Breast epithelium (tissue), 4 donors: ENCODE data around the gene SCN10A. TPM values are rescaled to one million over a fixed set of nuclear protein-coding genes. Genes with fewer than 3 reads are reported as not detected.

ENCODE experiments used
- DNase-seq, 2 donors: peaks; one replicate each; pipeline ENCODE4 v3.0.0-alpha.2; 2019; ENCODE audit warnings: low spot score in 2 of 2
- H3K27ac ChIP-seq, 2 donors: fragments of 200-600 bp; sonication (generic) in 1 of 2; one replicate each; pipeline ENCODE4 v1.5.1; 2016 to 2019; ENCODE audit warnings: mild to moderate bottlenecking in 1 of 2
- H3K27me3 ChIP-seq, 2 donors: fragments of 200-600 bp; sonication (generic) in 1 of 2; one replicate each; pipeline versions ENCODE4 v1.5.1 to v1.6.0; 2017 to 2019; ENCODE audit warnings: control low read depth in 1 of 2, mild to moderate bottlenecking in 1 of 2
- H3K36me3 ChIP-seq: fragments of 200-600 bp; one replicate; pipeline ENCODE4 v1.5.1; 2019
- H3K4me1 ChIP-seq, 2 donors: fragments of 200-600 bp; sonication (generic); one replicate each; pipeline ENCODE4 v1.5.1; 2016 to 2019; ENCODE audit warnings: control low read depth in 1 of 2
- H3K4me3 ChIP-seq, 3 donors: fragments of 200-600 bp; sonication (generic); 1 replicate in 2 of 3; 2 replicates in 1 of 3; pipeline ENCODE4 v1.5.1; 2016 to 2019; ENCODE audit warnings: mild to moderate bottlenecking in 3 of 3, moderate library complexity in 2 of 3
- H3K9me3 ChIP-seq, 2 donors: fragments of 200-600 bp; sonication (generic) in 1 of 2; one replicate each; pipeline ENCODE4 v1.5.1; 2016 to 2019; ENCODE audit warnings: control low read depth in 1 of 2
- CTCF ChIP-seq, 3 donors: fragments of 450-650 bp; IDR thresholded peaks; one replicate each; pipeline ENCODE4 v1.5.1; 2016 to 2017; ENCODE audit warnings: antibody characterized with exemption in 3 of 3, mild to moderate bottlenecking in 3 of 3, moderate library complexity in 3 of 3
- POLR2A ChIP-seq: fragments of 450-650 bp; IDR thresholded peaks from one replicate; pipeline ENCODE4 v1.6.1; 2016; ENCODE audit warnings: antibody characterized with exemption, mild to moderate bottlenecking, moderate library complexity
- POLR2AphosphoS5 ChIP-seq, 3 donors: sonication (generic); formaldehyde crosslinking; IDR thresholded peaks; one replicate each; pipeline ENCODE4 v1.6.1; 2017; ENCODE audit warnings: antibody characterized with exemption in 3 of 3
- intact Hi-C: fragments of 100-400 bp; cut with DNase I; formaldehyde crosslinking; loops from one replicate; pipeline ENCODE4 v1.15.1; 2023; ENCODE audit warnings: low total_unique reads
- total RNA-seq, 3 donors: library from RNA; depleted of rRNA; stranded (reverse); fragments of >200 nt; gene quantifications; one replicate each; pipeline ENCODE4 v1.1.0, GENCODE V29; 2016

SCN10A gene
- total RNA-seq, 3 donors from 2014 or later = not detected

- Histone ChIP-seq H3K36me3 (no peaks in the 10 kb centered on the region), H3K4me1 (no peaks in the 10 kb centered on the region), H3K27ac (no peak overlapping the region), H3K27me3 (no peaks in the 10 kb centered on the region), H3K4me3 (no peak overlapping the region), H3K9me3 (no peaks in the 10 kb centered on the region)
- intact Hi-C loops = no loop called here
- no peak for TF ChIP-seq CTCF (IDR thresholded peaks at IDR 0.05)
- no peak for TF ChIP-seq POLR2AphosphoS5 (IDR thresholded peaks at IDR 0.05)
- TF ChIP-seq POLR2A = no peak
- no peak for DNase-seq
Observed at GRCh38 chr3:38713121-38713520, 102.9 kb downstream of the SCN10A start.

GRCh38 chr3:38711321-38711720 is 104.7 kb downstream of the SCN10A start:
- DNase-seq = no peak
- no peaks in the 10 kb centered on the region for H3K4me1 ChIP-seq

DNA sequence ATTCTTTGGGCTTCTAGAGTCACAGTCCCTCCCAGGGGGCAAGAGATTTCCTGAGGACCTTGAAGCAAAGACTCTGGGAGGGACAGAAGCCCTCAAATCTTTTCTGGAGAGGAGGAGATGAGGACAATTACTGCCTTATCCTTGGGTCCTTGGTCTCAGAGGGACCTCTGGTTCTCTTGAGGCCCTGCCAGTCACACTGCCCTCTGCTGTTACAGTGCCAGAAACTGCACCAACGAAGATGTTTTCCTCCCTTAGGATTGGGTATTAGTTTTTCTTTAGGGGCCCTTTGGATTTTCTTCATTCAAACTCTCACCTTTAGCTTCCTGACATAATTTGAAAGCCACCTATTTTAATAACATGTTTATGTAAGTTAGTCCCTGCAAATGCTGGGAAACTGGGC is 108.3 kb downstream of the SCN10A start:
- H3K27me3 ChIP-seq = no peaks in the 10 kb centered on the region
- no peak overlapping the region for H3K4me3 ChIP-seq
- no peaks in the 10 kb centered on the region for H3K4me1 ChIP-seq
- TF ChIP-seq CTCF (IDR thresholded peaks at IDR 0.05) (no peak), POLR2A (no peak), POLR2AphosphoS5 (IDR thresholded peaks at IDR 0.05) (no peak)
- intact Hi-C loops = no loop called here
- no peak overlapping the region for H3K27ac ChIP-seq
- no peak for DNase-seq
- H3K36me3 ChIP-seq = no peaks in the 10 kb centered on the region
- H3K9me3 ChIP-seq = no peaks in the 10 kb centered on the region

More at GRCh38 chr3:38711321-38711720, 104.7 kb downstream of the SCN10A start:
- Histone ChIP-seq H3K4me3 (no peak overlapping the region), H3K36me3 (no peaks in the 10 kb centered on the region), H3K27me3 (no peaks in the 10 kb centered on the region), H3K9me3 (no peaks in the 10 kb centered on the region), H3K27ac (no peak overlapping the region)
- intact Hi-C loops = no loop called here
- TF ChIP-seq POLR2AphosphoS5 (IDR thresholded peaks at IDR 0.05) (no peak), CTCF (IDR thresholded peaks at IDR 0.05) (no peak)

DNA sequence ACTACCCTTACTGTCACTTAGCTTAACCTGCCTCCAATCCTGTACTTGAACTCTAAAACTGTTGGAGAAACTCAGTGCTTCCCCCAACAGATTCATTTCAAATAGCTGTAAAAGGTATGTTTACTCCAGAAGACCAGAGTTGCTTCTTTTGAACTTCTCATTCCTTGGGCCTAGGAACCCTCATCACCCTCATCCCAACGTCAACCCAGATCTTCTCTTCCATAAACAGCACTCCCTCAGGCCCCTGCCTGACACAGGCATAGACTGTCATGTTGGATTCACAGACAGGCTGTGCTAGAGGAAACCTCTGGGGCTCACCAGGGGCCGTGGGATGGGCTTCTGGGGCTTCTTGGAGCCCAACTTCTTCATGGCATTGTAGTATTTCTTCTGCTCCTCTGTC is 109.1 kb downstream of the SCN10A start:
- no peaks in the 10 kb centered on the region for H3K9me3 ChIP-seq
- intact Hi-C loops = no loop called here
- H3K4me3 ChIP-seq = no peak overlapping the region
- no peak for TF ChIP-seq POLR2AphosphoS5 (IDR thresholded peaks at IDR 0.05)
- H3K27ac ChIP-seq = no peak overlapping the region
- DNase-seq = no peak
- no peaks in the 10 kb centered on the region for H3K27me3 ChIP-seq
- no peaks in the 10 kb centered on the region for H3K36me3 ChIP-seq
- H3K4me1 ChIP-seq = no peaks in the 10 kb centered on the region

- Histone ChIP-seq H3K4me1 (no peaks in the 10 kb centered on the region), H3K36me3 (no peaks in the 10 kb centered on the region), H3K4me3 (no peak overlapping the region), H3K27ac (no peak overlapping the region), H3K9me3 (no peaks in the 10 kb centered on the region), H3K27me3 (no peaks in the 10 kb centered on the region)
- TF ChIP-seq CTCF (IDR thresholded peaks at IDR 0.05) (no peak), POLR2AphosphoS5 (IDR thresholded peaks at IDR 0.05) (no peak), POLR2A (no peak)
- intact Hi-C loops = no loop called here
- no peak for DNase-seq
Observed at GRCh38 chr3:38702231-38702630, 113.8 kb downstream of the SCN10A start.

DNA sequence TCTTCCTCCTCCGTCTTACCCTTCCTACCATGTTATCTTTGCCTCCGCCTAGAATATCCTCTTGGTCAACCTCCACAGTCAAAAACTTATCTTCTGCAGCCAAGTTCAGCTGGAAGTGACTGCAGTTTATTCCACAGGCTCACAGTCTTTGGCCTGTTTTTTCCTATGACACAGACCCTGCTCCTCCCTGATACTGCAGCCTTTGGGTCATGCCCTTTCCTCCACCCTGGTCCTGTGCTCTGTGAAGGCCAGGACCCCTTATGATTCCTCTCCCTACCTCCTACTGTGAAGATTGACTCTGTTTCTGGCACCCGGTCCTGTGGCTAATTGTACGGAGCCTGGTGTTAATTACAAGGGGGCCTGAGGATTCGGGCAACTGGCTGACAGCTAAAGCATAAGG is 117.3 kb downstream of the SCN10A start:
- H3K4me1 ChIP-seq = no peaks in the 10 kb centered on the region
- no peaks in the 10 kb centered on the region for H3K9me3 ChIP-seq
- TF ChIP-seq POLR2A (no peak), POLR2AphosphoS5 (IDR thresholded peaks at IDR 0.05) (no peak), CTCF (IDR thresholded peaks at IDR 0.05) (no peak)
- H3K27ac ChIP-seq = no peak overlapping the region
- intact Hi-C loops = no loop called here
- no peak overlapping the region for H3K4me3 ChIP-seq
- no peak for DNase-seq
- no peaks in the 10 kb centered on the region for H3K36me3 ChIP-seq
- H3K27me3 ChIP-seq = no peaks in the 10 kb centered on the region
